ENCODE data around the gene DNMT3A. TPM values are rescaled to one million over a fixed set of nuclear protein-coding genes. Genes with fewer than 3 reads are reported as not detected.

DNMT3A gene
- total and polyA plus RNA-seq, 2 of the 8 experiments (the other 6 are each of a cell fraction or from before 2014, with no cell fraction given), result 33.6 to 178 TPM

DNA sequence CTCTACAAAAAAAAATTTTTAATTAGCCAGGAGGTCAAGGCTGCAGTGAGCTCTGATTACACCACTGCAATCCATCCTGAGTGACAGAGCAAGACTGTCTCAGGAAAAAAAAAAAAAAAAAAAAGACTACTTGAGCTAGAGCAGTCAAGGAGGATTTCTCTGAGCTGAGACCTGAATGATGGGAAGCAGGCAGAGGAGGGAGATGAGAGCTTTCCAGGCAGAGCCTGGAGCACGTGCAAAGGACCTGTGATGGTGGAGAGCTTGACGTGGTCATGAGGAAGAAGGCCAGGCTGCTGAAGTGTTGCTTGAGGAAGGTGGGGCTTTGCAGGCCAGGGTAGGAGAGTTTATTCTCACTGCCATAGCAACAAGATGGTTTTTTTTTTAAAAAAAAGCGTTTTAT is 121.4 kb downstream of the DNMT3A start:
- Histone ChIP-seq H3K18ac (ENCODE audit: extremely low read depth, low read length) (no peak overlapping the region), H3K36me3 (ENCODE audit: control insufficient read depth in 2 of 4, insufficient read depth in 4 of 4, low read length in 3 of 4) (no peaks in the 10 kb centered on the region), H2BK20ac (ENCODE audit: low read length) (no peak overlapping the region), H3K79me2 (ENCODE audit: control insufficient read depth in 1 of 2, insufficient read depth in 2 of 2, low read length in 2 of 2) (no peaks in the 10 kb centered on the region), H2BK120ac (replicated peaks; ENCODE audit: low read depth, low read length) (no peak overlapping the region), H2BK12ac (ENCODE audit: low read depth, low read length) (no peak overlapping the region), H3K4ac (replicated peaks; ENCODE audit: insufficient read length, low read depth, low read length) (peak overlapping the region; percentile 96), H3K79me1 (ENCODE audit: low read depth, low read length) (no peaks in the 10 kb centered on the region), H3K23ac (ENCODE audit: insufficient read length) (no peak overlapping the region), H3K27me3 (replicated peaks in 1 of 4; ENCODE audit: control insufficient read depth in 3 of 4, extremely low read depth in 1 of 4, insufficient read depth in 3 of 4, low read length in 3 of 4) (no peaks in the 10 kb centered on the region), H2AFZ (ENCODE audit: low read length) (no peak overlapping the region), H2AK5ac (ENCODE audit: low read depth, low read length) (no peak overlapping the region), H4K91ac (replicated peaks; ENCODE audit: insufficient read length, low read length) (no peak overlapping the region), H2BK15ac (ENCODE audit: low read length) (no peak overlapping the region), H3K9me3 (ENCODE audit: insufficient read depth in 2 of 2, low read depth in 1 of 2, low read length in 1 of 2) (no peaks in the 10 kb centered on the region), H2BK5ac (ENCODE audit: low read depth, low read length) (no peak overlapping the region), H4K5ac (ENCODE audit: insufficient read length, low read depth, low read length) (no peak overlapping the region), H3K23me2 (ENCODE audit: low read depth, low read length) (peaks cover 3% of the 10 kb centered on the region), H3K4me3 (ENCODE audit: extremely low read depth in 1 of 4, insufficient read depth in 2 of 4, low read depth in 3 of 4, low read length in 4 of 4) (no peak overlapping the region), H3K9ac (replicated peaks in 1 of 4; ENCODE audit: extremely low read depth in 1 of 4, low read depth in 3 of 4, low read length in 3 of 4) (no peak overlapping the region), H3K14ac (ENCODE audit: insufficient read length) (no peak overlapping the region), H4K8ac (ENCODE audit: extremely low read depth, insufficient read depth, low read length) (no peak overlapping the region), H3K4me1 (replicated peaks in 1 of 4; ENCODE audit: control insufficient read depth in 3 of 4, insufficient read depth in 4 of 4, low read length in 3 of 4) (peaks cover 0 to 2% (median under 1%) of the 10 kb centered on the region in 4 experiments; a peak in 3 of 7 replicates), H4K20me1 (replicated peaks in 1 of 2; ENCODE audit: control insufficient read depth in 1 of 2, insufficient read depth in 2 of 2, low read length in 2 of 2) (peaks cover 0 to 1% of the 10 kb centered on the region in 2 experiments), H3K4me2 (ENCODE audit: insufficient read depth in 1 of 2, low read depth in 2 of 2, low read length in 2 of 2) (no peak overlapping the region), H3K56ac (replicated peaks; ENCODE audit: insufficient read length, low read depth, low read length) (no peak overlapping the region), H3K27ac (ENCODE audit: low read depth, low read length) (no peak overlapping the region)
- ChIA-PET POLR2A (ENCODE audit: partially characterized antibody) (interaction anchor here (5.8 kb wide), 1 partner anchor 10 kb away, joined by 44 read pairs; no protein-coding TSS in a partner anchor), CTCF (ENCODE audit: partially characterized antibody) (interaction anchor here (0.6 to 5.2 kb wide), 6 partner anchors 8 to 1284 kb away, joined by 3 to 34 read pairs (median 4); no protein-coding TSS in a partner anchor)
- no peak for FAIRE-seq
- 87% methylated on average over 3 of the region's 3 CpGs; no CpG with 5 or more reads in 1 of the 2 experiments for WGBS, 2 experiments (ENCODE audit: extremely low coverage in 1 of 2, insufficient coverage in 1 of 2, insufficient read length in 1 of 2, insufficient replicate concordance in 2 of 2, low coverage in 1 of 2, low lambda C conversion rate in 2 of 2, missing lambda C conversion rate in 1 of 2)
- DNase-seq (ENCODE audit: low read depth in 1 of 2, low spot score in 2 of 2), result no peak
- no peak for TF ChIP-seq RBBP5 (IDR thresholded peaks at IDR 0.05; ENCODE audit: borderline replicate concordance, low read depth, low read length)
- TF ChIP-seq TAF1 (IDR thresholded peaks at IDR 0.05; ENCODE audit: low read depth, low read length), result no peak
- TF ChIP-seq HDAC2 (IDR thresholded peaks at IDR 0.05; ENCODE audit: borderline replicate concordance in 1 of 2, low read depth in 2 of 2, low read length in 2 of 2), result no peak
- TF ChIP-seq SP1 (IDR thresholded peaks at IDR 0.05; ENCODE audit: low read depth, low read length), result no peak
- no peak for TF ChIP-seq CBX8 (IDR thresholded peaks at IDR 0.05; ENCODE audit: borderline replicate concordance, low read depth, low read length)
- TF ChIP-seq SUZ12 (IDR thresholded peaks at IDR 0.05; ENCODE audit: low read length), result no peak
- no peak for TF ChIP-seq SIN3A (conservative IDR thresholded peaks at IDR 0.05 in 1 of 2, IDR thresholded peaks at IDR 0.05 in 1 of 2; ENCODE audit: low read depth in 1 of 2, low read length in 2 of 2)
- TF ChIP-seq RNF2 (IDR thresholded peaks at IDR 0.05; ENCODE audit: borderline replicate concordance, low read depth, low read length, missing control alignments, poor library complexity, severe bottlenecking), result no peak
- no peak for TF ChIP-seq KDM4A (IDR thresholded peaks at IDR 0.05; ENCODE audit: low read depth, low read length, severe bottlenecking)
- TF ChIP-seq CBX5 (IDR thresholded peaks at IDR 0.05; ENCODE audit: low read depth, low read length), result no peak
- no peak for TF ChIP-seq CREB1 (IDR thresholded peaks at IDR 0.05)
